ENCODE data around the gene KLF17. TPM values are rescaled to one million over a fixed set of nuclear protein-coding genes. Genes with fewer than 3 reads are reported as not detected.

KLF17 gene
- total RNA-seq, 1 experiment from 2014 or later: not detected

- ChIA-PET CTCF (interaction anchor here (1.1 to 3.6 kb wide), 6 partner anchors 9 to 201 kb away, joined by 3 to 21 read pairs (median 8); no protein-coding TSS in a partner anchor), POLR2A (interaction anchor here (0.7 kb wide), 1 partner anchor 449 kb away, joined by 3 read pairs; no protein-coding TSS in a partner anchor)
- no peak for ATAC-seq
- H3K4me1 Mint-ChIP-seq: peaks cover 17% of the 10 kb centered on the region
- H3K27ac Mint-ChIP-seq: no peak overlapping the region
- TF ChIP-seq MYBL2 (CRISPR knock-in tag; IDR thresholded peaks at IDR 0.05) (no peak), STAT6 (CRISPR knock-in tag; conservative IDR thresholded peaks at IDR 0.05; ENCODE audit: low read depth) (no peak), PREB (CRISPR knock-in tag; IDR thresholded peaks at IDR 0.05; ENCODE audit: borderline replicate concordance) (no peak), PRRX2 (CRISPR knock-in tag; IDR thresholded peaks at IDR 0.05) (no peak), FOXK1 (CRISPR knock-in tag; IDR thresholded peaks at IDR 0.05) (no peak), ZNF416 (CRISPR knock-in tag; IDR thresholded peaks at IDR 0.05) (no peak), ZNF671 (CRISPR knock-in tag; IDR thresholded peaks at IDR 0.05) (no peak), CBFB (CRISPR knock-in tag; IDR thresholded peaks at IDR 0.05; ENCODE audit: low read depth) (no peak), RELA (CRISPR knock-in tag; IDR thresholded peaks at IDR 0.05; ENCODE audit: borderline replicate concordance) (no peak), ETV6 (CRISPR knock-in tag; IDR thresholded peaks at IDR 0.05) (no peak), NR2C2 (CRISPR knock-in tag; IDR thresholded peaks at IDR 0.05) (no peak), KAT7 (CRISPR knock-in tag; IDR thresholded peaks at IDR 0.05; ENCODE audit: borderline replicate concordance) (no peak), AFF4 (CRISPR knock-in tag; IDR thresholded peaks at IDR 0.05; ENCODE audit: borderline replicate concordance) (no peak), OVOL2 (CRISPR knock-in tag; IDR thresholded peaks at IDR 0.05; ENCODE audit: borderline replicate concordance) (no peak), SMAD3 (CRISPR knock-in tag; IDR thresholded peaks at IDR 0.05; ENCODE audit: borderline replicate concordance) (no peak), ZNF532 (CRISPR knock-in tag; IDR thresholded peaks at IDR 0.05; ENCODE audit: borderline replicate concordance) (no peak), CDX4 (CRISPR knock-in tag; IDR thresholded peaks at IDR 0.05; ENCODE audit: borderline replicate concordance) (no peak), E2F5 (CRISPR knock-in tag; IDR thresholded peaks at IDR 0.05) (no peak), MXD4 (CRISPR knock-in tag; IDR thresholded peaks at IDR 0.05; ENCODE audit: borderline replicate concordance) (no peak), E2F1 (CRISPR knock-in tag; IDR thresholded peaks at IDR 0.05) (no peak)
- H3K4me3 Mint-ChIP-seq: no peak overlapping the region
- H3K9me3 Mint-ChIP-seq: peaks cover 12% of the 10 kb centered on the region
- no peaks in the 10 kb centered on the region for H3K36me3 Mint-ChIP-seq
- no peak for DNase-seq (ENCODE audit: low spot score)
- H3K27me3 Mint-ChIP-seq (ENCODE audit: low read depth): no peaks in the 10 kb centered on the region; the same call in 1 of the 2 replicates
Observed at GRCh38 chr1:44094047-44094446, 24.6 kb upstream of the KLF17 start.

Measured in WTC11 (cell line).